ENCODE results near the gene MRPL1. TPM values are rescaled to one million over a fixed set of nuclear protein-coding genes. Genes with fewer than 3 reads are reported as not detected.

MRPL1 gene
- total RNA-seq (2014; rRNA removed; shearing (Covaris generic); ENCODE audit: low replicate concordance) = 43.6 and 46.3 TPM in 2 replicates

DNA sequence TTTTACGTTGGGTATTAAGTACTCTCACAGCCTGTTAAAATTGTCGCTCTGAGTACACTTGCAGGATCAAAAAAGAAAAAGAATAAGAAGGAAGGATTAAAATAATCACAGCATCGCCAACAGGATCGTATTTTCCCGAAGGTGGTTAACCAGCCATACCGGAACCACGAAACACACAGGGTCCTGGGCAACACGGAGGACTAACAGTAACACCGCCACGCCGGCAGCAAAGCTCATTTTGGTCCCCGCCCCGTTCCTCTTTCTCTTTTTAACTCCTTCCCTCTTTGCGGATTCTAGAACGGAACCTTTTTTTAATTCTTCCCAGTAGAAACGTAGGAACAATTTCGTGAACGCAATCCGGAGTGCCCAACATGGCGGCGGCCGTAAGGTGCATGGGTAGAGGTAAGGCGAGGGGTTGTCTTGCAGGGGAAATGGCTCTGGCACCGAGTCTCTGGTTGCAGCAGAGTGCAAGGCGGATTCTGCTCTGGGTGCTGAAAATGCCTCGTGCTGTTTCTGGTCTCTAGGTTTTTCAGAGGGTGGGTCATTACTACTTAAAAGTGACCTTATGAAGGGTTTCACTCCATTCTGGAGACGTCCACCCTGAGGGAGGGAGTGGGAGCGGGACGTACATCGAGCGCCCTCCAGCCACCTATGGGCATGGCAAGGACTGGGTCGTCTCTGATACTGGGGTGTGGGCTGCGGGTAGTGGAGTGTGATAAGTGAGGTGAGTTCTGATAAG lies at the start of gene MRPL1:
TSS of gene MRPL1 (plus strand) at position 353 of the 739 bp plus-strand sequence. CDS start at position 372, 19 bp downstream.
- no peaks in the 10 kb centered on the region for H3K27me3 ChIP-seq
- DNase-seq = peak; percentile 81
- no peaks in the 10 kb centered on the region; the same call in 1 of the 2 replicates for H3K36me3 ChIP-seq
- peak within 1 kb of the TSS; percentile 80 for H3K4me3 ChIP-seq
- H3K9me3 ChIP-seq = no peaks in the 10 kb centered on the region

GRCh38 chr4:77815636-77816035 lies 47.0 kb upstream of the MRPL1 start:
- Histone ChIP-seq H3K9me3 (no peaks in the 10 kb centered on the region; the same call in 1 of the 2 replicates), H3K4me3 (no peak overlapping the region), H3K36me3 (no peaks in the 10 kb centered on the region), H3K27me3 (no peaks in the 10 kb centered on the region)
- no peak for DNase-seq

GRCh38 chr4:77816546-77816945 lies 46.1 kb upstream of the MRPL1 start:
- H3K27me3 ChIP-seq = no peaks in the 10 kb centered on the region
- DNase-seq = no peak
- H3K4me3 ChIP-seq = no peak overlapping the region
- H3K9me3 ChIP-seq = no peaks in the 10 kb centered on the region; the same call in 1 of the 2 replicates
- no peaks in the 10 kb centered on the region for H3K36me3 ChIP-seq

DNA sequence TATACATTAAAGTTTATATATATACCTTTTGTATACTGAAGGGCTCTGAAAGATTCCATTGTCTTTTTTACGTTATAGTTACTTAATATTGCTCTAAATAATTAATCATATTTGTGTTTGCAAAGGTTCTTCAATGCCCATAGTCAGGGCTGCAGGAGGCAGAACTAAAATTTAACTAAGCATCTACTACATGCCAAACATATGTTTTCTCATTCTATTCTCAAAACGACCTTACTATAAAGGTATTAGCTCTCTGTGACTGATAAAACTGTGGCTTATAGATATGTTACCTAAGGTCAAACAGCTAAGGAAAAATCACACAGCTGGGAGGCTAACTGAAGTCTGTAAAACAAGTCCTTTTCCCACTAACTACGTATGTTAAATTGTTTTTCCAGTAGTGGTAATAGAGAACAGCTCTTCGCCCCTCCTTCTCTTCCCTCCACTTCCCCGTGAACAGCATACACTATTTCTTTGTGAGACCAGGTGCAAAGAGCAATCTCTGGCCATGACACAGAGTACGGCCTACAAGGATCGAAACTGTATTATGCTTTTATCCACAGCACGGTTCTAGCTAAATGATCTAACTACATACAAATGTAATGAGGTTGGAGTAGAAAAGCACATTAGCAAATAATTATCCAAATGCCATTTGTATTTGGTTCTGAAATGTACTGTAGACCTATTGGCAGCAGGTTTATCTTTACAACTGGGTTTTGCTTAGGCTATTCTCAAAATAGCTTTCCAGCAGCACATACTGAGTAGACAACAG lies 45.1 kb upstream of the MRPL1 start:
- no peak for DNase-seq
- no peaks in the 10 kb centered on the region; the same call in 1 of the 2 replicates for H3K9me3 ChIP-seq

GRCh38 chr4:77818073-77818601 lies 44.5 kb upstream of the MRPL1 start:
- Histone ChIP-seq H3K27me3 (no peaks in the 10 kb centered on the region), H3K36me3 (no peaks in the 10 kb centered on the region), H3K9me3 (no peaks in the 10 kb centered on the region), H3K4me3 (peak overlapping the region; percentile 67)
- DNase-seq = peak; percentile 71

More for the DNA sequence above, 45.1 kb upstream of the MRPL1 start:
- Histone ChIP-seq H3K4me3 (peak overlapping the region; percentile 67), H3K27me3 (no peaks in the 10 kb centered on the region), H3K36me3 (no peaks in the 10 kb centered on the region)

DNA sequence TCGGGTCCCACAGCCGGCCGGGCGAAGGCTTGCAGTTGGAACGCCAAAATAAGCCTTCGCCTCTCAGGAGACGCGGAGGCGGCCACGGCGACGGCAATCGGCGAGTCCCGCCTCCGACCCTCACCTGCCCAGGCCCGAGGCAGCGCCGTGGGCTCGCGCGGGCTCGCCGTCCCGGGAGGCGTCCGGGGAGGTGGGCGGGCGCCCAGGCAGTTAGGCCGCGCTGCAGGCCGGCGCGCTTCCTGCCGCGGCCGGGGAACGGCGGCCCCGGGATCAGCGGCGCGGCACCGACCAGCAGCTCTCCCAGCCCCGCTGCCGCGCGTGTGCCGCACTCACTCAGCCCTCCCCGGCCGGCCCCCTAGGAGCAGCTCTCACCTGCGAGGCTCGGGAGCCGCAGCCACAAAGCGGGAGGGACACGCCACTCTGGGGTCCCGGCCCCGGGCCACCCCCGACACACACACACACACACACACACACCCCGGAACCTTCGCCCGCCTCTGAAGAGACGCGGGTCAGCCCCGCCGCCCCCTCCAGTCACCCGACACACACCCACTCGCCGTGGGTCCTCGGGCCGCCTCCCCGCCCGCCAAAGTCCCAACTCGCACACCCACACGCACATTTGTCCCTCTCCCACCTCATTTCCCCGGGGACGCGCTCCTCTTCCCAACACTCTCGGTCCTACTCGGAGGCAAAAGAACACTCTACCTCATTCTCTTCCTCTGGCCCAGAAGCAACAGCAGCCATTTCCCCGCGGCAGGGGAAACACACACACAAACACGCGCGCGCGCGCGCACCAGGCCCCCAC lies 43.8 kb upstream of the MRPL1 start, which contains the start of gene CNOT6L:
TSS of gene CNOT6L (minus strand) at position 767 of the 802 bp plus-strand sequence. CDS start at position 707, 60 bp downstream.
- no peaks in the 10 kb centered on the region for H3K27me3 ChIP-seq
- peak; percentile 66 for DNase-seq
- no peaks in the 10 kb centered on the region for H3K9me3 ChIP-seq
- peak within 1 kb of the TSS; percentile 77 for H3K4me3 ChIP-seq
- H3K36me3 ChIP-seq = no peaks in the 10 kb centered on the region

DNA sequence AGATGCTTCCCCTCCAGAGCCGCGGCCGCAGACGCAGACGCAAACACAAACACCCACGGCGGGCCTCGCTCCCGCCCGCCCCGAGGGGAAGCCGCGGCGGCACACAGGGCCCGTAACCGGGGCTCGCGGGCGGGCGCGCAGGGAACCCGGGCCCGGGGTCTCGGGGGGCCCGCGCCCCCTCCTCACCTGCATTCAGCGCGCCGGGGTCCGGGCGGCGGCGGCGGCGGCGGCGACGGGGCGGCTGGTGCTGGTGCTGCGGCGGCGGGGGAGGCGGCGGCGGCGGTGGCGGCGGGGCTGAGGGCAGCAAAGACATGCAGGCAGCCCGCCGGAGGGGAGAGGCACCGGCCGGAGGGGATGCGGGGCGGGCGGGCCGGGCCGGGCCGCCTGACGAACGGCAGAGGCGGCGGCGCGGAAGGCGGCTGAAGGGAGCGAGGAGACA lies 43.2 kb upstream of the MRPL1 start:
- Histone ChIP-seq H3K9me3 (no peaks in the 10 kb centered on the region), H3K36me3 (no peaks in the 10 kb centered on the region), H3K27me3 (no peaks in the 10 kb centered on the region), H3K4me3 (peak overlapping the region; percentile 77)
- DNase-seq = peak; percentile 32

- no peaks in the 10 kb centered on the region for H3K9me3 ChIP-seq
- no peaks in the 10 kb centered on the region for H3K36me3 ChIP-seq
- no peaks in the 10 kb centered on the region for H3K27me3 ChIP-seq
- H3K4me3 ChIP-seq = peak overlapping the region; percentile 77
- peak; percentile 75 for DNase-seq
Observed at GRCh38 chr4:77819843-77820648, 42.6 kb upstream of the MRPL1 start.

- H3K4me3 ChIP-seq = peak overlapping the region; percentile 77
- H3K36me3 ChIP-seq = no peaks in the 10 kb centered on the region
- no peaks in the 10 kb centered on the region for H3K9me3 ChIP-seq
- no peak for DNase-seq
- no peaks in the 10 kb centered on the region for H3K27me3 ChIP-seq
Observed at GRCh38 chr4:77820649-77821561, 41.7 kb upstream of the MRPL1 start.

GRCh38 chr4:77821775-77822174 lies 40.9 kb upstream of the MRPL1 start:
- Histone ChIP-seq H3K36me3 (no peaks in the 10 kb centered on the region), H3K9me3 (no peaks in the 10 kb centered on the region), H3K27me3 (no peaks in the 10 kb centered on the region; the same call in 1 of the 2 replicates), H3K4me3 (no peak overlapping the region)
- DNase-seq = no peak

- Histone ChIP-seq H3K27me3 (no peaks in the 10 kb centered on the region; the same call in 1 of the 2 replicates), H3K36me3 (no peaks in the 10 kb centered on the region), H3K9me3 (no peaks in the 10 kb centered on the region), H3K4me3 (no peak overlapping the region)
- DNase-seq = no peak
Observed at GRCh38 chr4:77826275-77826674, 36.4 kb upstream of the MRPL1 start.

DNA sequence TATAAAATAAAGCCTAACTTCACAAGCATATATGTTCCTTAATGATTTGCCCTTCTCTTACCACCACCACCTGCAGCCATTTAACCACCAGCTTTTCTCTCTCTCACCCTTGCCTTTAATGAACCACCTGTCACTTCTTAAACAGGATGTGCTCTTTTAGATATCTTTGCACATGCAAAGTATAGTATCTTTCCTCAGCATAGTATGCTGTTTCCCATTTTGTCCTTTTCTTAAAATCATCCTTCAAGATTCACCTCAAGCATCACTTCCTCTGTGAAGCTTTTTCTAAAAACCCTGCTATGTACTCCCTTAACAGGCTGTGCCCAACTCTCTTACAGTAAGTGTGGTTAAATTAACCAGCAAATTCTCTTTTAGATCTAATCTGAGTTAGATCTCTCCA lies 35.3 kb upstream of the MRPL1 start:
- Histone ChIP-seq H3K27me3 (no peaks in the 10 kb centered on the region; the same call in 1 of the 2 replicates), H3K9me3 (no peaks in the 10 kb centered on the region), H3K4me3 (no peak overlapping the region), H3K36me3 (no peaks in the 10 kb centered on the region)
- DNase-seq = no peak

GRCh38 chr4:77833126-77833724 lies 29.4 kb upstream of the MRPL1 start:
- H3K9me3 ChIP-seq = no peaks in the 10 kb centered on the region
- DNase-seq = no peak

GRCh38 chr4:77834403-77834802 lies 28.2 kb upstream of the MRPL1 start:
- no peak for DNase-seq
- H3K27me3 ChIP-seq = no peaks in the 10 kb centered on the region
- H3K9me3 ChIP-seq = no peaks in the 10 kb centered on the region
- no peaks in the 10 kb centered on the region for H3K36me3 ChIP-seq
- no peak overlapping the region for H3K4me3 ChIP-seq

More at GRCh38 chr4:77833126-77833724, 29.4 kb upstream of the MRPL1 start:
- Histone ChIP-seq H3K36me3 (no peaks in the 10 kb centered on the region), H3K4me3 (no peak overlapping the region), H3K27me3 (no peaks in the 10 kb centered on the region)
